Measurements from ENCODE around the gene ERCC6L2. TPM values are rescaled to one million over a fixed set of nuclear protein-coding genes. Genes with fewer than 3 reads are reported as not detected.
A peak's percentile ranks its signal among the peaks of the same experiment; 100 is the strongest.

The ERCC6L2 gene
- total and polyA plus RNA-seq, 2 of the 4 experiments (the other 2 are of a cell fraction): 13.0 to 67.6 TPM

- TF ChIP-seq RCOR1 (IDR thresholded peaks at IDR 0.05; ENCODE audit: insufficient replicate concordance, low read length) (no peak), FOS (IDR thresholded peaks at IDR 0.05; ENCODE audit: low read depth, low read length) (no peak), RAD21 (IDR thresholded peaks at IDR 0.05; ENCODE audit: low read length) (no peak), CEBPB (IDR thresholded peaks at IDR 0.05; ENCODE audit: low read depth, low read length) (no peak), SMC3 (IDR thresholded peaks at IDR 0.05; ENCODE audit: low read depth, low read length) (no peak)
These were observed 600 bp downstream of the ERCC6L2 start (continued) for GRCh38 chr9:95876138-95876444.

GRCh38 chr9:95876595-95876994 is 1.1 kb downstream of the ERCC6L2 start:
- H3K56ac ChIP-seq (ENCODE audit: extremely low read depth, insufficient read depth, low read length): no peak overlapping the region; the same call in 1 of the 2 replicates
- no peak overlapping the region for H4K91ac ChIP-seq (ENCODE audit: insufficient read depth, low read depth, low read length)
- in situ Hi-C loops (cut with MboI; ENCODE audit: low sequenced_read_pairs) (loop anchor here (10.0 kb wide), 1 partner anchor 362 kb away; the partner anchor contains the start of gene PTCH1), dilution Hi-C loops (cut with HindIII; ENCODE audit: low sequenced_read_pairs, unreplicated experiment) (no loop called here), intact Hi-C loops (cut with micrococcal nuclease) (loop anchor here (5.0 kb wide), 3 partner anchors 104 to 559 kb away; partner anchors contain the start of gene FANCC)
- ATAC-seq (ENCODE audit: low read depth) (no peak), DNase-seq (peak; percentile 22)
- no peak overlapping the region for H2AFZ ChIP-seq (replicated peaks; ENCODE audit: low read length, poor library complexity)
- no peak overlapping the region for H3K4me3 ChIP-seq (ENCODE audit: insufficient read depth, low read depth, low read length)
- H2AK9ac ChIP-seq (replicated peaks; ENCODE audit: low read depth, low read length, poor library complexity): no peak overlapping the region
- no CpG with 5 or more reads among the region's 3 CpGs for WGBS, 2 experiments (ENCODE audit: extremely low coverage in 2 of 2, insufficient read length in 1 of 2)
- peaks cover 2% of the 10 kb centered on the region for H3K4me1 ChIP-seq (ENCODE audit: control insufficient read depth, insufficient read depth, low read length)
- no peak overlapping the region for H2BK20ac ChIP-seq (ENCODE audit: low read depth, low read length)
- peaks cover 4% of the 10 kb centered on the region; the same call in 1 of the 2 replicates for H4K20me1 ChIP-seq (ENCODE audit: insufficient read depth, low read length)
- H2BK120ac ChIP-seq (ENCODE audit: low read depth, low read length): 0 out of 2 replicates have a peak overlapping the region, but pooled peaks have one; percentile 90
- H3K23ac ChIP-seq (ENCODE audit: low read depth, low read length): no peak overlapping the region; the same call in 1 of the 2 replicates
- H3K18ac ChIP-seq (ENCODE audit: low read depth, low read length): no peak overlapping the region
- H4K8ac ChIP-seq (ENCODE audit: low read depth in 2 of 2, low read length in 2 of 2): no peak overlapping the region; a peak in 3 of 4 replicates
- H3K79me1 ChIP-seq (ENCODE audit: low read depth in 1 of 2, low read length in 2 of 2): peaks cover 8 to 30% of the 10 kb centered on the region in 2 experiments; a peak in 3 of 4 replicates
- 0 out of 3 replicates have a peak overlapping the region, but pooled peaks have one; percentile 83 for H2BK15ac ChIP-seq (ENCODE audit: low read depth, low read length)
- H3K9ac ChIP-seq (ENCODE audit: low read depth, low read length): no peak overlapping the region
- no peak overlapping the region for H3K4ac ChIP-seq (ENCODE audit: low read depth, low read length)
- H3K14ac ChIP-seq (replicated peaks; ENCODE audit: low read depth, low read length): no peak overlapping the region
- H2AK5ac ChIP-seq (ENCODE audit: low read depth, low read length): no peak overlapping the region
- H2BK5ac ChIP-seq (ENCODE audit: low read depth, low read length, poor library complexity, severe bottlenecking): no peak overlapping the region
- ChIA-PET CTCF (no interaction called here), POLR2A (ENCODE audit: unreplicated experiment) (no interaction called here)
- peak overlapping the region; percentile 8; the same call in 1 of the 2 replicates for H4K5ac ChIP-seq (ENCODE audit: low read depth, low read length)
- H3K9me3 ChIP-seq (ENCODE audit: control insufficient read depth, insufficient read depth, low read length): no peaks in the 10 kb centered on the region
- H3K27me3 ChIP-seq (ENCODE audit: control insufficient read depth, insufficient read depth, low read length): no peaks in the 10 kb centered on the region
- H3K4me2 ChIP-seq (ENCODE audit: low read depth, low read length): no peak overlapping the region
- BruUV-seq (replicated peaks): no TSS peak
- H3K27ac ChIP-seq (ENCODE audit: insufficient read depth, low read length): no peak overlapping the region; the same call in 1 of the 2 replicates
- H3K36me3 ChIP-seq (ENCODE audit: control insufficient read depth, insufficient read depth, low read length): no peaks in the 10 kb centered on the region; the same call in 1 of the 2 replicates
- no peaks in the 10 kb centered on the region for H3K9me1 ChIP-seq (ENCODE audit: insufficient read depth, low read length)
- TF ChIP-seq SMC3 (IDR thresholded peaks at IDR 0.05; ENCODE audit: low read depth, low read length): no peak
- no peak for TF ChIP-seq CEBPB (IDR thresholded peaks at IDR 0.05; ENCODE audit: low read depth, low read length)
- no peak for TF ChIP-seq FOS (IDR thresholded peaks at IDR 0.05; ENCODE audit: low read depth, low read length)
- TF ChIP-seq NFE2L2 (IDR thresholded peaks at IDR 0.05; ENCODE audit: low read depth, low read length): no peak
- no peak for TF ChIP-seq CTCF (conservative IDR thresholded peaks at IDR 0.05; ENCODE audit: low read depth, low read length)
- TF ChIP-seq BHLHE40 (IDR thresholded peaks at IDR 0.05; ENCODE audit: low read depth, low read length): no peak
- no peak for TF ChIP-seq CHD1 (IDR thresholded peaks at IDR 0.05; ENCODE audit: low read depth, low read length)
- no peak for TF ChIP-seq MAFK (IDR thresholded peaks at IDR 0.05; ENCODE audit: low read depth, low read length)
- no peak for TF ChIP-seq MXI1 (IDR thresholded peaks at IDR 0.05; ENCODE audit: borderline replicate concordance, low read depth, low read length)
- no peak for TF ChIP-seq USF2 (IDR thresholded peaks at IDR 0.05; ENCODE audit: low read depth, low read length)
- no peak for TF ChIP-seq RCOR1 (IDR thresholded peaks at IDR 0.05; ENCODE audit: insufficient replicate concordance, low read length)
- no peak for TF ChIP-seq RAD21 (IDR thresholded peaks at IDR 0.05; ENCODE audit: low read length)
- no peak for TF ChIP-seq POLR2A (IDR thresholded peaks at IDR 0.05; ENCODE audit: low read depth, low read length)
